ENCODE results near the gene CCL19. TPM values are rescaled to one million over a fixed set of nuclear protein-coding genes. Genes with fewer than 3 reads are reported as not detected.

The CCL19 gene
- total RNA-seq, 1 experiment from 2014 or later: not detected

DNA sequence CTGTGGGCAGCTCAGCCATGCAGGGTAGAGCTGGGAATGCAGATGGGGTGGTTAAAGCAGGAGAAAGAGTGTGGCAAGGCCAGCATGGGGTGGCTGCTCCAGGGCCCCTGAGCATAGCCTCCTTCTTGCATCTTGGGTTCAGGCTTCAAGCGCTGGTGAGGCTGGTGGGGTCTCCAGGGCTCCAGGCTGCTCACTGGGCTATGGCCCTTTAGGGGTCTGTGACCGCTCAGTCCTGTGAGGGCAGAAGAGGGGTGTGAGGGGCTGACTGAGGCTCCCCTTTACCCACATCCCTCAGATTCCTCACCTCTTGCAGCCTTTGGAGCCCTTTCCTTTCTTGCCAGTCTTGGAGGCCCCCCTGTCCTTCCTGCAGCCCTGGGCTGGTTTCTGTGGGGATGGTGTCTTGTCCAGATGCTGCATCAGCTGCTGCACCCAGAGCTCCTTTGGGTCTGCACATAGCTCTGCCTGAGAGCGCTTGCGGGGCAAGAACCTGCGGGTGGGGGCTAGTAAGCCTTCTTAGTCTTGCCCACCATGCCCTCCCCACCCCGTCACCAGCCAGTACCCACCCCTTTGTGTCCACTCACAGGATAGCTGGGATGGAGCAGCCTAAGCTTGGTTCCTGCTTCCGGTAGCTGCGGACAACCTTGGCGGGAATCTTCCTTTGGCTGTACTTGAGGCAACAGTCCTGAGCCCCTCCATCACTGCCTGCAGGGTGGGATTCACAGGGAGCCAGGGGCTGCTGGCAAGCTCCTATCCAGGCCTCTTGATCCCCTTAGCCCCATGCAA is 18.3 kb upstream of the CCL19 start (continued):
- TF ChIP-seq ELF4 (CRISPR knock-in tag; IDR thresholded peaks at IDR 0.05; ENCODE audit: low read depth) (no peak), OVOL2 (CRISPR knock-in tag; IDR thresholded peaks at IDR 0.05; ENCODE audit: borderline replicate concordance) (no peak), TP53 (CRISPR knock-in tag; IDR thresholded peaks at IDR 0.05) (no peak), TEAD4 (CRISPR knock-in tag; IDR thresholded peaks at IDR 0.05) (no peak), ZNF263 (CRISPR knock-in tag; IDR thresholded peaks at IDR 0.05; ENCODE audit: low read depth) (no peak)
- TF ChIP-seq, protein P1, sequence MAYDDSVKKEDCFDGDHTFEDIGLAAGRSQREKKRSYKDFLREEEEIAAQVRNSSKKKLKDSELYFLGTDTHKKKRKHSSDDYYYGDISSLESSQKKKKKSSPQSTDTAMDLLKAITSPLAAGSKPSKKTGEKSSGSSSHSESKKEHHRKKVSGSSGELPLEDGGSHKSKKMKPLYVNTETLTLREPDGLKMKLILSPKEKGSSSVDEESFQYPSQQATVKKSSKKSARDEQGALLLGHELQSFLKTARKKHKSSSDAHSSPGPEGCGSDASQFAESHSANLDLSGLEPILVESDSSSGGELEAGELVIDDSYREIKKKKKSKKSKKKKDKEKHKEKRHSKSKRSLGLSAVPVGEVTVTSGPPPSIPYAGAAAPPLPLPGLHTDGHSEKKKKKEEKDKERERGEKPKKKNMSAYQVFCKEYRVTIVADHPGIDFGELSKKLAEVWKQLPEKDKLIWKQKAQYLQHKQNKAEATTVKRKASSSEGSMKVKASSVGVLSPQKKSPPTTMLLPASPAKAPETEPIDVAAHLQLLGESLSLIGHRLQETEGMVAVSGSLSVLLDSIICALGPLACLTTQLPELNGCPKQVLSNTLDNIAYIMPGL (CRISPR knock-in tag; IDR thresholded peaks at IDR 0.05): no peak
- TF ChIP-seq, protein P2, sequence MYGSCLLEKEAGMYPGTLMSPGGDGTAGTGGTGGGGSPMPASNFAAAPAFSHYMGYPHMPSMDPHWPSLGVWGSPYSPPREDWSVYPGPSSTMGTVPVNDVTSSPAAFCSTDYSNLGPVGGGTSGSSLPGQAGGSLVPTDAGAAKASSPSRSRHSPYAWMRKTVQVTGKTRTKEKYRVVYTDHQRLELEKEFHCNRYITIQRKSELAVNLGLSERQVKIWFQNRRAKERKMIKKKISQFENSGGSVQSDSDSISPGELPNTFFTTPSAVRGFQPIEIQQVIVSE (CRISPR knock-in tag; IDR thresholded peaks at IDR 0.05; ENCODE audit: borderline replicate concordance): no peak
- TF ChIP-seq, protein P3, sequence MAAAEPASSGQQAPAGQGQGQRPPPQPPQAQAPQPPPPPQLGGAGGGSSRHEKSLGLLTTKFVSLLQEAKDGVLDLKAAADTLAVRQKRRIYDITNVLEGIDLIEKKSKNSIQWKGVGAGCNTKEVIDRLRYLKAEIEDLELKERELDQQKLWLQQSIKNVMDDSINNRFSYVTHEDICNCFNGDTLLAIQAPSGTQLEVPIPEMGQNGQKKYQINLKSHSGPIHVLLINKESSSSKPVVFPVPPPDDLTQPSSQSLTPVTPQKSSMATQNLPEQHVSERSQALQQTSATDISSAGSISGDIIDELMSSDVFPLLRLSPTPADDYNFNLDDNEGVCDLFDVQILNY (CRISPR knock-in tag; IDR thresholded peaks at IDR 0.05): no peak
- TF ChIP-seq, protein P4, sequence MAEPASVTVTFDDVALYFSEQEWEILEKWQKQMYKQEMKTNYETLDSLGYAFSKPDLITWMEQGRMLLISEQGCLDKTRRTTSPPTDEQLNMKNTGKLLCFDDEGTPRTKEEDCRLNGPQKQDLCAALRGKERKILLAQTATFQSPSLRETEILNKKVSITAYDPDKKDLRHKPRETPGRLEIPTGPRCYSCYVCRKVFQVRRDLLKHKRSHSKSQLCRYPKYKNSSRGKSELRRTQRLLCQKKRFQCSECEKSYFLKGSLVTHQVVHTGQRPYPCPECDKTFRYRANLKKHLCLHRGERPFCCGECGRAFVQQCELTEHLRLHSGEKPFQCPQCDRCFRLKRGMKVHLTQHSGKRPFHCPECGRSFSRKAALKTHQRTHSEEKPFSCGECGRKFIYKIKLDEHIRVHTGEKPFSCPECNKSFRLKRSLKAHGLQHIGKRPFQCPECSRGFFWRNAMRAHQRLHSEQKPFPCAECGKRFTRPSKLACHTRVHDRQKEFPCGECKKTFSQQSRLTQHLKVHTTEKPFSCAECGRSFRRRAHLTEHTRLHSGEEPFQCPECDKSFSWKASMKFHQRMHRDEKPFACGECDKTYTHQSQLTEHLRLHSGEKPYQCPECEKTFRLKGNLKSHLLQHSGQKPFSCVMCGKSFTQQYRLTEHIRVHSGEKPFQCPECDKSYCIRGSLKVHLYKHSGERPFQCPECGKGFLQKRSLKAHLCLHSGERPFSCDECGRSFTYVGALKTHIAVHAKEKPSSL (CRISPR knock-in tag; conservative IDR thresholded peaks at IDR 0.05): no peak
- TF ChIP-seq, protein P5, sequence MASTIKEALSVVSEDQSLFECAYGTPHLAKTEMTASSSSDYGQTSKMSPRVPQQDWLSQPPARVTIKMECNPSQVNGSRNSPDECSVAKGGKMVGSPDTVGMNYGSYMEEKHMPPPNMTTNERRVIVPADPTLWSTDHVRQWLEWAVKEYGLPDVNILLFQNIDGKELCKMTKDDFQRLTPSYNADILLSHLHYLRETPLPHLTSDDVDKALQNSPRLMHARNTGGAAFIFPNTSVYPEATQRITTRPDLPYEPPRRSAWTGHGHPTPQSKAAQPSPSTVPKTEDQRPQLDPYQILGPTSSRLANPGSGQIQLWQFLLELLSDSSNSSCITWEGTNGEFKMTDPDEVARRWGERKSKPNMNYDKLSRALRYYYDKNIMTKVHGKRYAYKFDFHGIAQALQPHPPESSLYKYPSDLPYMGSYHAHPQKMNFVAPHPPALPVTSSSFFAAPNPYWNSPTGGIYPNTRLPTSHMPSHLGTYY (CRISPR knock-in tag; IDR thresholded peaks at IDR 0.05): no peak
- TF ChIP-seq, protein P6, sequence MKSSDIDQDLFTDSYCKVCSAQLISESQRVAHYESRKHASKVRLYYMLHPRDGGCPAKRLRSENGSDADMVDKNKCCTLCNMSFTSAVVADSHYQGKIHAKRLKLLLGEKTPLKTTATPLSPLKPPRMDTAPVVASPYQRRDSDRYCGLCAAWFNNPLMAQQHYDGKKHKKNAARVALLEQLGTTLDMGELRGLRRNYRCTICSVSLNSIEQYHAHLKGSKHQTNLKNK (CRISPR knock-in tag; IDR thresholded peaks at IDR 0.05): no peak

DNA sequence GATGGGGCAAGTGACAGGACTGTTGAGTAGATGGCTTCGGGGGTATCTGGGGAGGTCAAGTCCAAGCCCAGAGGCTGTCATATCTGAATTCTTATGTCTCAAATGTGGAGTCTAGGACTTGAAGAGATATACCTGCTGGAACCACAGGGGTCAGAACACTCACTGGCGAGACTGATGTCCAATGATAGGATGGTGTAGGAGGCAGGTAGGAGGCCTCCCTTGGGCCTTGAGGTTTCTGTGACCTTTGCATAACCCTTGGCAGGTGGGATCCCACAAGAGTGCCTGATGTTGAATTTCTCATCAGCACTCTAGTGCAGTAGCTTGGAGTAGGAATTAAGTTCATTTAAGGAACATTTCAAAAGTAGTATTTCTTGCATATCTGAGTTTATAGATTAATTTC is 16.1 kb upstream of the CCL19 start:
- CTCF ChIA-PET: no interaction called here
- Mint-ChIP-seq H3K4me3 (no peak overlapping the region), H3K4me1 (0 out of 2 replicates have a peak, but pooled peaks cover under 1% of the 10 kb centered on the region), H3K36me3 (no peaks in the 10 kb centered on the region), H3K9me3 (no peaks in the 10 kb centered on the region), H3K27me3 (ENCODE audit: low read depth) (peaks cover 1% of the 10 kb centered on the region), H3K27ac (no peak overlapping the region)
- POLR2A ChIA-PET: no interaction called here
- DNase-seq (ENCODE audit: low spot score) (no peak), ATAC-seq (no peak)
- TF ChIP-seq FOXJ3 (CRISPR knock-in tag; IDR thresholded peaks at IDR 0.05; ENCODE audit: borderline replicate concordance) (no peak), SMAD4 (CRISPR knock-in tag; IDR thresholded peaks at IDR 0.05) (no peak), JUN (CRISPR knock-in tag; IDR thresholded peaks at IDR 0.05) (no peak), FOXK1 (CRISPR knock-in tag; IDR thresholded peaks at IDR 0.05) (no peak), ETV6 (CRISPR knock-in tag; IDR thresholded peaks at IDR 0.05) (no peak), ATF1 (CRISPR knock-in tag; IDR thresholded peaks at IDR 0.05) (no peak), TCF7 (CRISPR knock-in tag; IDR thresholded peaks at IDR 0.05; ENCODE audit: low read depth) (no peak), TEAD4 (CRISPR knock-in tag; IDR thresholded peaks at IDR 0.05) (no peak)
- TF ChIP-seq, protein P7, sequence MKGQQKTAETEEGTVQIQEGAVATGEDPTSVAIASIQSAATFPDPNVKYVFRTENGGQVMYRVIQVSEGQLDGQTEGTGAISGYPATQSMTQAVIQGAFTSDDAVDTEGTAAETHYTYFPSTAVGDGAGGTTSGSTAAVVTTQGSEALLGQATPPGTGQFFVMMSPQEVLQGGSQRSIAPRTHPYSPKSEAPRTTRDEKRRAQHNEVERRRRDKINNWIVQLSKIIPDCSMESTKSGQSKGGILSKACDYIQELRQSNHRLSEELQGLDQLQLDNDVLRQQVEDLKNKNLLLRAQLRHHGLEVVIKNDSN (CRISPR knock-in tag; IDR thresholded peaks at IDR 0.05): no peak
- TF ChIP-seq, protein P8, sequence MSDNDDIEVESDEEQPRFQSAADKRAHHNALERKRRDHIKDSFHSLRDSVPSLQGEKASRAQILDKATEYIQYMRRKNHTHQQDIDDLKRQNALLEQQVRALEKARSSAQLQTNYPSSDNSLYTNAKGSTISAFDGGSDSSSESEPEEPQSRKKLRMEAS (CRISPR knock-in tag; IDR thresholded peaks at IDR 0.05): no peak
- TF ChIP-seq, protein P9, sequence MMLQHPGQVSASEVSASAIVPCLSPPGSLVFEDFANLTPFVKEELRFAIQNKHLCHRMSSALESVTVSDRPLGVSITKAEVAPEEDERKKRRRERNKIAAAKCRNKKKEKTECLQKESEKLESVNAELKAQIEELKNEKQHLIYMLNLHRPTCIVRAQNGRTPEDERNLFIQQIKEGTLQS (CRISPR knock-in tag; conservative IDR thresholded peaks at IDR 0.05): no peak
- TF ChIP-seq, protein P5 (CRISPR knock-in tag; IDR thresholded peaks at IDR 0.05): no peak
- TF ChIP-seq, protein P10, sequence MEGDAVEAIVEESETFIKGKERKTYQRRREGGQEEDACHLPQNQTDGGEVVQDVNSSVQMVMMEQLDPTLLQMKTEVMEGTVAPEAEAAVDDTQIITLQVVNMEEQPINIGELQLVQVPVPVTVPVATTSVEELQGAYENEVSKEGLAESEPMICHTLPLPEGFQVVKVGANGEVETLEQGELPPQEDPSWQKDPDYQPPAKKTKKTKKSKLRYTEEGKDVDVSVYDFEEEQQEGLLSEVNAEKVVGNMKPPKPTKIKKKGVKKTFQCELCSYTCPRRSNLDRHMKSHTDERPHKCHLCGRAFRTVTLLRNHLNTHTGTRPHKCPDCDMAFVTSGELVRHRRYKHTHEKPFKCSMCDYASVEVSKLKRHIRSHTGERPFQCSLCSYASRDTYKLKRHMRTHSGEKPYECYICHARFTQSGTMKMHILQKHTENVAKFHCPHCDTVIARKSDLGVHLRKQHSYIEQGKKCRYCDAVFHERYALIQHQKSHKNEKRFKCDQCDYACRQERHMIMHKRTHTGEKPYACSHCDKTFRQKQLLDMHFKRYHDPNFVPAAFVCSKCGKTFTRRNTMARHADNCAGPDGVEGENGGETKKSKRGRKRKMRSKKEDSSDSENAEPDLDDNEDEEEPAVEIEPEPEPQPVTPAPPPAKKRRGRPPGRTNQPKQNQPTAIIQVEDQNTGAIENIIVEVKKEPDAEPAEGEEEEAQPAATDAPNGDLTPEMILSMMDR (IDR thresholded peaks at IDR 0.05): no peak

Measured in WTC11 (cell line).